Fibroblast of skin of left biceps (primary cell): Measurements from ENCODE around the gene TBCB.
"Not testable (repeated sequence)": the region's sequence is repeated elsewhere in the genome, so short reads cannot be mapped to it uniquely, and the experiment has no call there.

Experiments used
- DNase-seq, 2 experiments: peaks; one replicate each; pipeline ENCODE4 v3.0.0-alpha.2; 2013; ENCODE audit warnings: low read depth in 2 of 2

TBCB gene

DNA sequence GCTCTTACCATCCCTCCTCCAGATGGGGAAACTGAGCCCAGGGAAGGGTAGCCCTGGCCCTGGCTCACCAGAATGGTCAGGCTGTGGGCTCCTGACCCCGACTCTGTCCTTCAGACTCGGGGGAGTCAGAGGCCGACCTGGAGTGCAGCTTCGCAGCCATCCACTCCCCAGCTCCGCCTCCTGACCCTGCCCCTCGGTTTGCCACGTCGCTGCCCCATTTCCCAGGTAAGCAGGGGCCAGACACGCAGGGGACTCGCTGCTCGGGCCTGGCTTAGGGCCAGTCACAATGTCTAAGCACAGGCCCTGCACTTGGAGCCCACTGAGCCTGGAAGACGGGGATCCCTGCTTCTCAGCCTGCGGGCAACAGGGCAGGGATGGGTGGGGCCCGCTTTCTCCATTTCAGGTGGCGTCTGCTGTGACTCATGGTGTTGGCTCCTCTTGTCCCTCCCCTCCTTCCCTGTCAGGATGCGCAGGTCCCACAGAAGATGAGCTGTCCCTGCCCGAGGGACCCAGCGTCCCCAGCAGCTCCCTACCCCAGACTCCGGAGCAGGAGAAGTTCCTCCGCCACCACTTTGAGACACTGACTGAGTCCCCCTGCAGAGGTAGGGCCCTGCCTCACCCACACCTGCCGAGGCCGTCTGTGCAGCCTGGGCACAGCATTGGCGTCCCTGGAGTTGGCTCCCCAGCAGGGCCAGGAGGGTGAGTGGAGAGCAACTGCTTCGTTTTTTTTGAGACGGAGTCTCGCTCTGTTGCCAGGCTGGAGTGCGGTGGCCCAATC lies 13.5 kb upstream of the TBCB start:
- no peak for DNase-seq

DNA sequence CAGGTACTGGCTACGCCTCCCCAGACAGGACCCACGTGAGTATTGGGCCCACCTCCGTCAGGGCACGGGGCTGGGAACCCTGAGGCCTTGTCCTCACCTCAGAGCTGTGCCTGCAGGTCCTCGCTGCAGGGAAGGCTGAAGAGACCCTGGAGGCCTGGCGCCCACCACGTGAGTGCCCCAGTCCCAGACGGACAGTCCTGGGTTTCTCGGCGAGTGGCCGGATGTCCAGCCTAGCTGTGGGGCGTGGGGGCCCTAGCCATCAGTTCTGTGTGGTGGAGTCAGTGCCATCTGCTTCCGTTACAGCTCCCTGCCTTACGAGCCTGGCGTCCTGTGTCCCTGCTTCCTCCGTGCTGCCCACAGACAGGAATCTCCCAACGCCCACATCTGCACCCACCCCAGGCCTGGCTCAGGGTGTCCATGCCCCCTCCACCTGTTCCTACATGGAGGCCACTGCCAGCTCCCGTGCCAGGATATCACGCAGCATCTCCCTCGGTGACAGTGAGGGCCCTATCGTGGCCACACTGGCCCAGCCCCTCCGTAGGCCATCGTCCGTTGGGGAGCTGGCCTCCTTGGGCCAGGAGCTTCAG lies 12.1 kb upstream of the TBCB start:
- no peak for DNase-seq

DNA sequence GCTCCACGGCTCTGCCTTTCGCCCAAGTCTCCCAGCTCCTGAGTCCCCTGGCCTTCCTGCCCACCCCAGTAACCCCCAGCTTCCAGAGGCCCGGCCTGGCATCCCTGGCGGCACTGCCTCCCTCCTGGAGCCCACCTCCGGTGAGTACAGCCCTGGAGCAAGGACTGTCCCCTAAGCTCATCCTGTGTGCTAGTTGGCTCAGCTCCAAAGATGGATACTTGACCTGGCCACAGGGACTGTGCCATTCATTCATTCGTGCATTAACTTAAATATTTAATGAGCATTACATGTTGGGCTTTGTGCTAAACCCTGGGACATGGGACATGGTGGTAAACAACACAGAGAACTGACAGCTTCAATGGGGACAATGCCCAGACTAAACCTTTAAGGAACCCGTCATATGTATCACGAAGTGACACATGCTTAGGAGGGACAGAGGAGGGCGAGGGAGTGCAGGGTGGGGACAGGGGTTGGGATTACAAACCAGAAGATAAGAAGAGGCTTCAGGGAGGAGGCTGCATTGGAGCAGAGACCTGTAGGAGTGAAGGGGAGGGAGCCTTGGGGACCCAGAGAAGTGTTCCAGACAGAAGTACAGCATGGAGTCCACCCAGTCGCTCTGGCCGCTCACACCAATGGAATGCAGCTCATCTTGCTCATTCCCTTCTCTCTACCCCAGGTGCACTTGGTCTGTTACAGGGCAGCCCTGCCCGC lies 11.3 kb upstream of the TBCB start:
- DNase-seq: no peak

GRCh38 chr19:36106441-36106840 lies 8.8 kb upstream of the TBCB start:
- DNase-seq: no peak

DNA sequence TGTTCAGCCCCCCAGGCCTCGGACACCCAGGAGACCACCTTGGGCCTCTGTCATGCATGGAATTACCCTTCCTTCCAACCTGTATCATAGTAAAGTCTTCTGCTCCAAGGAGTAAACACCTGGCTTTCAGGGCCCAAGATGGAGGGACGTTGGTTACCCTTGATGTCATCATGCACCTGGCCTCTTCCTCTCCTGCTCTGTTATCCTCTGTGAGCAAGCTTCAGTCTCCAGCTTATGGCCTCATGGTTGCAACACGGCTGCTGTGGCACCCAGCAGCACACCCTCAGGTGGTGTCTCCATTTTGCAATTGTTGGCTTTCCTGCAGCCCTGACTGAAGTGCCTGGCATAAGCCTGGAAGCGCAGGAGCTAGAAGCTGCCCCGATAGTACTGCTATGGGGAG lies 8.3 kb upstream of the TBCB start:
- DNase-seq: no peak

- DNase-seq: no peak
Observed at GRCh38 chr19:36108684-36109083, 6.6 kb upstream of the TBCB start.

GRCh38 chr19:36110487-36111199 lies 4.6 kb upstream of the TBCB start, which contains the start of gene OVOL3:
TSS of gene OVOL3 (plus strand) at chr19:36111143. CDS start at chr19:36111203, 60 bp downstream.
- DNase-seq: no peak

DNA sequence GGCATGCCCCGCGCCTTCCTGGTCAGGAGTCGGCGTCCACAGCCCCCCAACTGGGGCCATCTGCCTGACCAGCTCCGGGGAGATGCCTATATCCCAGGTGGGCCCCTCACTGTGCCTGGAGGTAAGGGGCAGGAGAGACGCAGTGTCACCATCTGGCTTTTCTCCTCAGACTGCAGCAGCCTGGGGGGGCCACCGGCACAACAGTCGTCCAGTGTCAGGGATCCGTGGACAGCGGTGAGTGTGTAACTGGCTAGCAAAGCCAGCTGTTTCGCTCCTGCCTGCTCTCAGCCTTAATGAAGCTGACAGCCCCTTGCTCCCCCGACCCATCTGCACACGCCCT lies 4.1 kb upstream of the TBCB start:
- no peak for DNase-seq

DNA sequence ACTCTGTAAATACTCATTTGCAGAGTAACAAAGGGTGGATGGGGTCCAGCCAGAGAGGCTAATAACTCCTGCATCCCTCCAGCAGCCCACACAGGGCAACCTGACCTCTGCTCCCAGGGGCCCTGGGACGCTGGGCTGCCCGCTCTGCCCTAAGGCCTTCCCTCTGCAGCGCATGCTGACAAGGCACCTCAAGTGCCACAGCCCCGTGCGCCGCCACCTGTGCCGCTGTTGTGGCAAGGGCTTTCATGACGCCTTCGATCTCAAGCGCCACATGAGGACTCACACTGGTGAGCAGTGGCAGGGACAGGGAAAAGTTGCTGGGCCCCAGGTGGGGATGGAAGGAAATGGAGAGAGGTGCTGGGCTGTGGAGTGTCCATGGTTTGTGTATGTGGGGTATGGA lies 2.6 kb upstream of the TBCB start:
- DNase-seq: no peak

GRCh38 chr19:36113425-36113824 lies 1.8 kb upstream of the TBCB start:
- DNase-seq: no peak

DNA sequence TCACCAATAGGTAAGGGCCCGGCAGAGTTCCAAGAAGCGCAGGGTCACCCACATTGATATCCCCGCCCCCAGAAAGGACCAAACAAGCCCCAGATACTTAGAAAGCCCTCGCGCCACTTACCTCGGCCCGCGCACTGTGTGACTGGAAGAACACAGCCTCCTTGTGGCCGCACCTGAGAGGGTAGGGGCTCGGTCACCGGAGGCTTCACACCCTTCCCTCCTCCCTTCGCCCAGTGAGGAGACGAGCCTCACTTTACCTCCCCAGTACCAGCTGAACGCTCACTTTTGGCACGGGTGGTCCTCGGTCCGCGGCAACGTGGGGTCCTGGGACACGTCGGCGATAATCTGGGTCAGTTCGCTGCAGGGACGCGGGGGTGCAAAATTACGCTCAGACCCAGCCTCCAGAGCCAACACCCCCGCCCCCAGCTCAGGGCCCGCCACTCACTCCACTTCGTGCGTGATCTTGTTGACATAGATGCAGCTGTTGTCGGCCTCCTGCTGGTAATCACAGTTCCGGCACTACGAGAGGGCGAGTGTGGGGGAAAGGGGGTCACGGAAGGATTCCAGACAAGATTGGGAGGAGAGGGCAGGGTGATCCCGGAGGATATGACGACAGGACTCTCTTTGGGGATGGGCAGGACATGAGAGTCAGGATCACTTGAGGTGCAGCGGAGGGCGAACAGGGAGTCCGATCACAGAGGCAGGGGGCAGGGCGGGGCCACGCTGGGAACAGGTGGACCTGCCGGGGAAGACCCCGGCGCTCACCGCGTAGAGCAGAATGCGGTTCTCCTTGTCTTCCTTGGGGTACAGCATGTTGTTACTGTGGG lies 1.2 kb upstream of the TBCB start:
- no peak for DNase-seq

DNA sequence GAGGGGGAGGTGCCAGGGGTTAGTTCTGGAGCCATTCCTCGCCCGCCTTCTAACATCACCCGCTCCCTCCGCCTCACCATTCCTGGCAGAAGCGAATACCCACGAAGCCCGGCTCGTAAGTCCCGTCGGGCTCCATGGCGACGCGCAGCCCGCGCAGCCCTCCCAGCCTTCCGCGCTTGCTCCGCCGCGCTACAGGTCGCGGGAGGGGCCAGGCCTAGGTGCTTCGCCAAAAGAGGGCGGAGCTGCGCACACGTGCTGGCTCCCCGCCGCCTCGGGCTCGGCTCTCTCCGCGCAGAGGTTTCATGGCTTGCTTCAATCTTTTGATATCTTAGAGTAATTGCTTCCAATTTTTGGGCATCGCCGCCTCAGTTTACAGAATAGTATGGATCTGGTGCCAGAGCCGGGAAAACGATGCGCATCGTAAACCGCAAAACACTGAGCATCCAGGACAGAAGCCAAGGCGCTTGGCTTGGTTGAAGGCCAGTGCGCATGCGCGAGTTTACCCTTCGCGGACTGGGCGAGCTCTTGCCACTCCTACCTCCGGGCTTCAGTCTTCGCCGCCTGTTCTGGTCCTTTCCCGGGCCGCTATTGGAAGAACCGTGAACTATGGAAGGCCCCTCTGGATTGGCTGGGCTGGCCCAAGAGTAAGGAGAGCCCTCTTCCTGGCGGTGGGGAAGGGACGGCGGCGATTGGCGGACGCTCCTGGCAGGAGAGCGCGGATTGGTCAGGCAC lies 381 bp upstream of the TBCB start, which contains the start of gene POLR2I:
TSS of gene POLR2I (minus strand) at position 155 of the 732 bp plus-strand sequence. CDS start at position 136, 19 bp downstream.
- peak; percentile 100 for DNase-seq

- DNase-seq: no peak
Observed at GRCh38 chr19:36116344-36116637, 1.0 kb downstream of the TBCB start.

- DNase-seq: no peak
Observed at GRCh38 chr19:36120092-36120983, 5.1 kb downstream of the TBCB start.

GRCh38 chr19:36120984-36121358 lies 5.7 kb downstream of the TBCB start:
- DNase-seq: no peak

GRCh38 chr19:36121486-36122124 lies 6.3 kb downstream of the TBCB start:
- no peak for DNase-seq

DNA sequence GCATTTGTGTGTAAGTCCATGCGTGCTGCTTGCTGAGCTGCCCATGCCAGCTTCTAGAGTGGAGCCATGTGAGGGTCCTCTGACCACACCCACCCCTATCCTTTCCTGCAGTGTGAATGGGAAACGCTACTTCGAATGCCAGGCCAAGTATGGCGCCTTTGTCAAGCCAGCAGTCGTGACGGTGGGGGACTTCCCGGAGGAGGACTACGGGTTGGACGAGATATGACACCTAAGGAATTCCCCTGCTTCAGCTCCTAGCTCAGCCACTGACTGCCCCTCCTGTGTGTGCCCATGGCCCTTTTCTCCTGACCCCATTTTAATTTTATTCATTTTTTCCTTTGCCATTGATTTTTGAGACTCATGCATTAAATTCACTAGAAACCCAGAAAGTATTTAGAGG lies 10.3 kb downstream of the TBCB start:
- no peak for DNase-seq

- no peak for DNase-seq
Observed at GRCh38 chr19:36128392-36128736, 13.1 kb downstream of the TBCB start.

- DNase-seq: not testable (repeated sequence)
Observed at GRCh38 chr19:36131221-36131620, 16.0 kb downstream of the TBCB start.
